ENCODE data around the gene RRP1B. TPM values are rescaled to one million over a fixed set of nuclear protein-coding genes. Genes with fewer than 3 reads are reported as not detected.

RRP1B gene
- 34.2 to 41.8 TPM (median 35.9 TPM) in 5 replicates for total RNA-seq (2022; extraction: Qiagen RNA extraction)

GRCh38 chr21:43659136-43660000 is at the start of gene RRP1B, which contains the start of gene HSF2BP:
Gene RRP1B (plus strand): TSS chr21:43659560. CDS start chr21:43659665, 105 bp downstream.
Gene HSF2BP (minus strand): TSS chr21:43659488. CDS start chr21:43658096, 1,392 bp downstream.

GRCh38 chr21:43718872-43719747 is 59.8 kb downstream of the RRP1B start, which contains the start of gene PDXK:
Gene PDXK (plus strand): TSS chr21:43719129. CDS start chr21:43719295, 166 bp downstream.

Other genes with a start within 250 kb of the RRP1B start
- gene SIK1, start 232.4 kb upstream of the RRP1B start, total RNA-seq (2022; extraction: Qiagen RNA extraction), result 15.3 to 21.6 TPM (median 16.4 TPM) in 5 replicates
- gene HSF2BP, start 72 bp upstream of the RRP1B start, total RNA-seq (2022; extraction: Qiagen RNA extraction), result 1.6 to 2.4 TPM (median 2.1 TPM) in 5 replicates
- gene PDXK, start 59.6 kb downstream of the RRP1B start, total RNA-seq (2022; extraction: Qiagen RNA extraction), result 214 to 358 TPM (median 327 TPM) in 5 replicates
- 76.0 to 95.5 TPM (median 90.3 TPM) in 5 replicates for gene CSTB, start 116.7 kb downstream of the RRP1B start, total RNA-seq (2022; extraction: Qiagen RNA extraction)
- gene RRP1, start 130.0 kb downstream of the RRP1B start, total RNA-seq (2022; extraction: Qiagen RNA extraction), result 30.6 to 37.3 TPM (median 32.8 TPM) in 5 replicates
- gene AGPAT3, start 205.7 kb downstream of the RRP1B start, total RNA-seq (2022; extraction: Qiagen RNA extraction), result 21.4 to 26.3 TPM (median 23.8 TPM) in 5 replicates